TTC549 (cell line): ENCODE results near the gene HAP1.

ENCODE experiments used
- FAIRE-seq: peaks from 2 replicates; lab custom pipeline; 2012; peaks lifted over from hg19 to GRCh38; lab: Jason Lieb, UNC

Gene HAP1

GRCh38 chr17:41763327-41763726, 28.9 kb upstream of the HAP1 start:
- no peak for FAIRE-seq

GRCh38 chr17:41762841-41763240, 28.4 kb upstream of the HAP1 start:
- FAIRE-seq = no peak

GRCh38 chr17:41762391-41762790, 27.9 kb upstream of the HAP1 start:
- FAIRE-seq = no peak

GRCh38 chr17:41760878-41761277, 26.4 kb upstream of the HAP1 start:
- no peak for FAIRE-seq

- no peak for FAIRE-seq
These were observed 24.2 kb upstream of the HAP1 start for GRCh38 chr17:41758601-41759000.

GRCh38 chr17:41754066-41754465, 19.6 kb upstream of the HAP1 start:
- no peak for FAIRE-seq

- FAIRE-seq = no peak
These were observed 16.8 kb upstream of the HAP1 start for GRCh38 chr17:41751288-41751687.

- FAIRE-seq = no peak
These were observed 16.4 kb upstream of the HAP1 start for GRCh38 chr17:41750862-41751261.

- no peak for FAIRE-seq
These were observed 13.8 kb upstream of the HAP1 start for GRCh38 chr17:41748275-41748674.

GRCh38 chr17:41741709-41742108, 7.3 kb upstream of the HAP1 start:
- FAIRE-seq = no peak

GRCh38 chr17:41740506-41740905, 6.1 kb upstream of the HAP1 start:
- no peak for FAIRE-seq

- FAIRE-seq = no peak
These were observed 5.4 kb upstream of the HAP1 start for GRCh38 chr17:41739661-41740352.

GRCh38 chr17:41738801-41739112, 4.3 kb upstream of the HAP1 start:
- FAIRE-seq = no peak

GRCh38 chr17:41738077-41738800, 3.8 kb upstream of the HAP1 start:
- peak; percentile 17 for FAIRE-seq

GRCh38 chr17:41737680-41738023, 3.2 kb upstream of the HAP1 start:
- FAIRE-seq = no peak

GRCh38 chr17:41736983-41737679, 2.7 kb upstream of the HAP1 start:
- FAIRE-seq = no peak

- FAIRE-seq = no peak
These were observed 1.3 kb upstream of the HAP1 start for GRCh38 chr17:41735744-41736143.

GRCh38 chr17:41734949-41735313, 488 bp upstream of the HAP1 start:
- no peak for FAIRE-seq

- no peak for FAIRE-seq
These were observed 900 bp downstream of the HAP1 start for GRCh38 chr17:41733348-41734138.

- no peak for FAIRE-seq
These were observed 2.6 kb downstream of the HAP1 start for GRCh38 chr17:41731836-41732235.

- no peak for FAIRE-seq
These were observed 4.0 kb downstream of the HAP1 start for GRCh38 chr17:41730479-41730878.

- FAIRE-seq = no peak
These were observed 6.4 kb downstream of the HAP1 start for GRCh38 chr17:41728056-41728455.

GRCh38 chr17:41725134-41725533, 9.3 kb downstream of the HAP1 start:
- FAIRE-seq = no peak
